Measurements from ENCODE around the gene ARL10. TPM values are rescaled to one million over a fixed set of nuclear protein-coding genes. Genes with fewer than 3 reads are reported as not detected.

The ARL10 gene
- total RNA-seq, 1 experiment from 2014 or later: 1.1 TPM

DNA sequence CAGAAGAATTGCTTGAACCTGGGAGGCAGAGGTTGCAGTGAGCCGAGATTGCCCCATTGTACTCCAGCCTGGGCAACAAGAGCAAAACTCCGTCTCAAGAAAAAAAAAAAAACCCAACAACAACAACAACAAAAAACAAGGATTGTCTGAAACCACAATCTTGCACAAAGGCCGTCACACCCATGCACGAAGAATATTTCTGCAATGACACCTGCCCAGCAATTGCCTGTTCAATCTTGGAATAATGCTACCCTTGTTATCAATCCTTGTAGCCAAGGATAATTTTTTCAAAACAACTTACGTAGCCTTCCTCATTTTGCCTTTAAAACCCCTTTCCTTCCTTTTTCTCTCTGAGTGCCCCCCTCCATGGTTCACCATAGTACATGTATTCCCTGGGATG is 54.8 kb downstream of the ARL10 start:
- intact Hi-C loops (cut with micrococcal nuclease): no loop called here
- TF ChIP-seq, protein P1, sequence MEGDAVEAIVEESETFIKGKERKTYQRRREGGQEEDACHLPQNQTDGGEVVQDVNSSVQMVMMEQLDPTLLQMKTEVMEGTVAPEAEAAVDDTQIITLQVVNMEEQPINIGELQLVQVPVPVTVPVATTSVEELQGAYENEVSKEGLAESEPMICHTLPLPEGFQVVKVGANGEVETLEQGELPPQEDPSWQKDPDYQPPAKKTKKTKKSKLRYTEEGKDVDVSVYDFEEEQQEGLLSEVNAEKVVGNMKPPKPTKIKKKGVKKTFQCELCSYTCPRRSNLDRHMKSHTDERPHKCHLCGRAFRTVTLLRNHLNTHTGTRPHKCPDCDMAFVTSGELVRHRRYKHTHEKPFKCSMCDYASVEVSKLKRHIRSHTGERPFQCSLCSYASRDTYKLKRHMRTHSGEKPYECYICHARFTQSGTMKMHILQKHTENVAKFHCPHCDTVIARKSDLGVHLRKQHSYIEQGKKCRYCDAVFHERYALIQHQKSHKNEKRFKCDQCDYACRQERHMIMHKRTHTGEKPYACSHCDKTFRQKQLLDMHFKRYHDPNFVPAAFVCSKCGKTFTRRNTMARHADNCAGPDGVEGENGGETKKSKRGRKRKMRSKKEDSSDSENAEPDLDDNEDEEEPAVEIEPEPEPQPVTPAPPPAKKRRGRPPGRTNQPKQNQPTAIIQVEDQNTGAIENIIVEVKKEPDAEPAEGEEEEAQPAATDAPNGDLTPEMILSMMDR (IDR thresholded peaks at IDR 0.05; ENCODE audit: unreplicated experiment): no peak
- Mint-ChIP-seq H3K36me3 (ENCODE audit: insufficient read depth, unreplicated experiment) (no peaks in the 10 kb centered on the region), H3K4me1 (ENCODE audit: insufficient read depth, unreplicated experiment) (peaks cover 13% of the 10 kb centered on the region), H3K9me3 (ENCODE audit: unreplicated experiment) (peaks cover 7% of the 10 kb centered on the region), H3K4me3 (ENCODE audit: unreplicated experiment) (no peak overlapping the region), H3K27ac (ENCODE audit: low read depth, unreplicated experiment) (no peak overlapping the region), H3K27me3 (ENCODE audit: insufficient read depth, unreplicated experiment) (no peaks in the 10 kb centered on the region)
- BruUV-seq (replicated peaks): no TSS peak
- ChIA-PET CTCF (interaction anchor here (0.5 to 1.0 kb wide), 2 partner anchors 10 to 150 kb away, joined by 3 read pairs; no protein-coding TSS in a partner anchor), POLR2A (interaction anchor here (1.1 to 2.6 kb wide), 2 partner anchors 10 to 28 kb away, joined by 3 to 18 read pairs; partner anchors contain the start of gene FAF2)
- no peak for DNase-seq (ENCODE audit: unreplicated experiment)

DNA sequence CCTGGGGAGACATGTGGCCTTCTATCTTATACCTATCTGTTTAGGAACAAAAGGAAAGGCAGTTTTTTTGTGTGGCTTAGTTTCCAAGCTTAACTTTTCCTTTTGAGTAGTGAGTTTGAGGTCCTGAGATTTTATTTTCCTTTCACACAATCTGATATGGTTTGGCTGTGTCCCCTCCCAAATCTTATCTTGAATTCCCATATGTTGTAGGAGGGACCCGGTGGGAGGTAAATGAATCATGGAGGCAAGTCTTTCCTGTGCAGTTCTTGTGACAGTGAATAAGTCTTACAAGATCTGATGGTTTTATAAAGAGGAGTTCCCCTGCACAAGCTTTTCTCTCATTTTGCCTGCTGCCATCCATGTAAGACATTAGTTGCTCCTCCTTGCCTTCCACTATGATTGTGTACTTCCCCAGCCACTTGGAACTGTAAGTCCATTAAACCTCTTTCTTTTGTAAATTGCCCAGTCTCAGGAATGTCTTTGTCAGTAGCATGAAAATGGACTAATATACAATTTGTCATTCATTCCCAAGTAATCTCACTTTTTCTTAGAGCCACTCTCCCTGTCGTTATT is 55.8 kb downstream of the ARL10 start:
- no TSS peak for BruUV-seq (replicated peaks)
- no peak overlapping the region for H3K27ac Mint-ChIP-seq (ENCODE audit: low read depth, unreplicated experiment)
- ChIA-PET POLR2A (interaction anchor here (1.1 to 2.6 kb wide), 2 partner anchors 9 to 27 kb away, joined by 3 to 18 read pairs; partner anchors contain the start of gene FAF2), CTCF (interaction anchor here (0.6 to 1.2 kb wide), 5 partner anchors 9 to 1472 kb away, joined by 3 to 6 read pairs (median 3); no protein-coding TSS in a partner anchor)
- peaks cover 8% of the 10 kb centered on the region for H3K4me1 Mint-ChIP-seq (ENCODE audit: insufficient read depth, unreplicated experiment)
- no peaks in the 10 kb centered on the region for H3K27me3 Mint-ChIP-seq (ENCODE audit: insufficient read depth, unreplicated experiment)
- intact Hi-C loops (cut with micrococcal nuclease): no loop called here
- no peak for DNase-seq (ENCODE audit: unreplicated experiment)
- H3K36me3 Mint-ChIP-seq (ENCODE audit: insufficient read depth, unreplicated experiment): no peaks in the 10 kb centered on the region
- H3K4me3 Mint-ChIP-seq (ENCODE audit: unreplicated experiment): no peak overlapping the region
- TF ChIP-seq, protein P1 (IDR thresholded peaks at IDR 0.05; ENCODE audit: unreplicated experiment): no peak
- H3K9me3 Mint-ChIP-seq (ENCODE audit: unreplicated experiment): peaks cover 7% of the 10 kb centered on the region

DNA sequence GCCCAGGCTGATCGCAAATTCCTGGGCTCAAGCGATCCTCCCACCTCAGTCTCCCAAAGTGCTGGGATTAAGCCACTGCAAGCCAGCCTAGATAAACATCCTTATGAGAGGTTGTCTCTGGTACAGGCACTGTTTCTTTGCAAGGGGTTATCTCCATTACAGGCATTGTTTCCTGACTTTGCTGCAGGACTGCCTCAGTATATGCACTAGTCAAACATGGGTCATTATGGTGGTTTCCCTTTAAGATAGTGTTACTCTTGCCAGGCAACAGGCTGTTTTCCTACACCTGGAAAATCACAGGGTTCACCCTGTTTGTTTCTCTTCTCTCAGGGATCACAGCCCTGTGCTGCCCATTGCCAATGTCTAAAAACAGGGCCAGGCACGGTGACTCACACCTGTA is 58.9 kb downstream of the ARL10 start:
- no TSS peak for BruUV-seq (replicated peaks)
- TF ChIP-seq, protein P1 (IDR thresholded peaks at IDR 0.05; ENCODE audit: unreplicated experiment): no peak
- Mint-ChIP-seq H3K36me3 (ENCODE audit: insufficient read depth, unreplicated experiment) (no peaks in the 10 kb centered on the region), H3K4me1 (ENCODE audit: insufficient read depth, unreplicated experiment) (peaks cover 11% of the 10 kb centered on the region), H3K4me3 (ENCODE audit: unreplicated experiment) (no peak overlapping the region), H3K9me3 (ENCODE audit: unreplicated experiment) (peaks cover 7% of the 10 kb centered on the region), H3K27me3 (ENCODE audit: insufficient read depth, unreplicated experiment) (no peaks in the 10 kb centered on the region), H3K27ac (ENCODE audit: low read depth, unreplicated experiment) (no peak overlapping the region)
- ChIA-PET CTCF (interaction anchor here (1.5 to 2.1 kb wide), 2 partner anchors 11 to 22 kb away, joined by 4 to 5 read pairs; no protein-coding TSS in a partner anchor), POLR2A (interaction anchor here (1.6 kb wide), 1 partner anchor 23 kb away, joined by 5 read pairs; no protein-coding TSS in a partner anchor)
- DNase-seq (ENCODE audit: unreplicated experiment): no peak
- intact Hi-C loops (cut with micrococcal nuclease): no loop called here

DNA sequence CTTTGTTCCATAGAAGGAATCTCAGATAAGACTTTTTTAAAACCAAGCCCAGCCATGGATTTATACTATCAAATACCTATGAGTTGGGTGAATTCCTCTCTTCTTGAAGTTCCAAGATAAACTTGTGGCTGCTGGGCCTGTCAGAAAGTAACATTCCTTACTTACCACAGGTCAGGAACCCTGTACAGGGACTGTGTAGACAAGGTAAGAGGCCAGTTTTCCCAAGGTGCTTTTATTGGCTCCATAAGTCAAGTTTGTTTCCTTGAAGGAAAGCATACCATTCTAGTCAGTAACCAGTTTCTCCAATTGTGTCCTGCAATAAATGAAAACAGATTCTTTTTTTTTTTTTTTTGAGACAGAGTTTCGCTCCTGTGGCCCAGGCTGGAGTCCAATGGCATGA is 59.9 kb downstream of the ARL10 start:
- Mint-ChIP-seq H3K27ac (ENCODE audit: low read depth, unreplicated experiment) (no peak overlapping the region), H3K4me3 (ENCODE audit: unreplicated experiment) (no peak overlapping the region), H3K9me3 (ENCODE audit: unreplicated experiment) (peaks cover 7% of the 10 kb centered on the region), H3K4me1 (ENCODE audit: insufficient read depth, unreplicated experiment) (peaks cover 11% of the 10 kb centered on the region), H3K27me3 (ENCODE audit: insufficient read depth, unreplicated experiment) (no peaks in the 10 kb centered on the region), H3K36me3 (ENCODE audit: insufficient read depth, unreplicated experiment) (no peaks in the 10 kb centered on the region)
- TF ChIP-seq, protein P1 (IDR thresholded peaks at IDR 0.05; ENCODE audit: unreplicated experiment): no peak
- BruUV-seq (replicated peaks): no TSS peak
- CTCF ChIA-PET: interaction anchor here (0.7 to 1.7 kb wide), 3 partner anchors 8 to 695 kb away, joined by 3 to 4 read pairs (median 3); no protein-coding TSS in a partner anchor
- POLR2A ChIA-PET: interaction anchor here (2.9 kb wide), 1 partner anchor 23 kb away, joined by 16 read pairs; the partner anchor contains the start of gene FAF2
- intact Hi-C loops (cut with micrococcal nuclease): no loop called here
- DNase-seq (ENCODE audit: unreplicated experiment): no peak

Data from MCF 10A (cell line).